AG20443 (cell line): Measurements from ENCODE around the gene OSBPL3.

Source experiments
- DNase-seq: peaks from one replicate; pipeline ENCODE4 v3.0.0; 2012; ENCODE audit warnings: low spot score, mixed read lengths

Gene OSBPL3

GRCh38 chr7:24760968-24761367 lies 219.0 kb downstream of the OSBPL3 start:
- DNase-seq, result no peak

DNA sequence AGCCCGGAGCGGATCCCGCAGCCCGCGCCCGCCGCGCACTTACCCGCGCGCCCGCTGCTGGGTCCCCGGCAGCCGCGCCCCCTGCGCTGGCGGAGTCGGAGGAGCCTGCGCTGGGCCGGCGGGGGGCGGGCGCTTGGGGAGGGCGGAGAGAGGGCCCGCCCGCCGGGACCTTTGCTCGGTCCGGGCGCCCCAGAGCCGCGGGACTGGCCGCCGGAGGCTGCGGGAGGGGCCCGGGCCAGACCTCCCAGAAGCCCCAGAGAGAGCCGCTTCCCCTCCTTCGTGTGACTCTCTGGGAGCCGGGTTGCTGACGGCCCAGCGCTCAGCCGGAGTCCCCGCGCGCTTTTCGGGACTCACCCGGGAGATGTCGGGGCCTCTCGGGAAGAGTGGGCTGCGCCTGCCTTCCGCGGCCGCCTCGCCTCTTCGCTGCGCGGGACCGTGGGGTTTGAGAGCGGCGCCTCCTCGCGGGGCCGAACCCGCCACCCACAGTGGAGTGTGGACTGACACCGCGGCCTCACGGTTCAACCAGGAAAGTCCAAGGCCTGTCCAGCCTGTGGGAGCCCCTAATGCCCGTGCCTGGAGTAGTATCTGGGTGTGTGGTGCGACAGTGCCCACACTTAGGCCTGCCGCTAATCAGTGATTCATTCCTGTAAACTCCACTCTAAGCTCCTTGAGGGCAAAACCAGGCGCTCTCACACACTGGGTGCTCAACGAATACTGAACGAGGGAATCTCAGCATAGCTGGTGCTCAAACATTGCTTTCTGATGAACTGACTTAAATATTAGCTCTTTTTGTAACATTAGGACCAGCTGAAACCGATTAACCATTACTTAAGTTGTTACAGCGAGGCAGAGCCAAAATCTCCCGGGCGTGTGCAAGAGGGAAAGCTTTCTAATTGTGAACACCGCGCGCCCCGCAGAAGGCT lies 222.4 kb downstream of the OSBPL3 start, which contains the start of gene GSDME:
GSDME (minus strand) TSS at position 112 of the 923 bp plus-strand sequence. CDS start 7,690 bp downstream, outside the sequence.
- DNase-seq, result peak; percentile 93

- no peak for DNase-seq
These were observed 223.2 kb downstream of the OSBPL3 start for GRCh38 chr7:24756545-24757352.

DNA sequence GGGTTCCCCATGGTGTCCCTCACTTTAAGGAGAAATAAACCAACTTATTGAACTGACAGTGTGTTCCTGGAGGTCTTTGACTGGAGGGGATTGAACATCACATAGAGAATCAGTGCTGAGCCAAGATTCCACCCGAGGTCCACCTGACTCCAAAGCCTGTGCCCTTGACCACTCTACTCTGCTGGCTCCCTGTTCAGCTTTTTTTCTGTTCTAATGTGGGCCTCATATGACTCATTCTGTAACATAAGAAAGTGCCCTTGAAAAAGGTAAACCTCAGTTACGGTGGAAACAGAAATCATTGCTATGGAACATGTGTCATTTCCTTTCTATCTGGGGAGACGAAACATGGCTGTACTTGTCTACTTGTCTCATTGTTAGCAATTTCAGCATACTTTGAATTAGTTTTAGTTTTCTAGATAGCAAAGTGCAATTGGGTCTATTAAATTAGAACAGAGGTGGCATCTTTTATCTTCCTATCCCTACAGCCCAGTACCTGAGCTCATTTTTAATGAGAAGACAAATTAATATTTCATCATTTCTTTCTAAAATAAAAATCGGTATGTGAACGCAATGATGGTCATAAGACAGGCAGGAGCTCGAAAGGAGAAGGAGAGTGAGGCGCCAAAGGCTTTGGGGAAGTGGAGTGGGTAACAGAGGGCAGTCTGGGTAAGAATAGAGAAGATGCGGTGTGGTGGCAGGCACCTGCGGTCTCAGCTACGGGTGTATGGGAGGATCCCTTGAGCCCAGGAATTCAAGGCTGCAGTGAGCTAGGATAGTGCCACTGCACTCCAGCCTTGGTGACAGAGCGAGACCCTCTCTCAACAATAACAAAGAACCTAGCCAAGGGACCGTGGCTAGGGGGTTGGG lies 224.2 kb downstream of the OSBPL3 start:
- no peak for DNase-seq

DNA sequence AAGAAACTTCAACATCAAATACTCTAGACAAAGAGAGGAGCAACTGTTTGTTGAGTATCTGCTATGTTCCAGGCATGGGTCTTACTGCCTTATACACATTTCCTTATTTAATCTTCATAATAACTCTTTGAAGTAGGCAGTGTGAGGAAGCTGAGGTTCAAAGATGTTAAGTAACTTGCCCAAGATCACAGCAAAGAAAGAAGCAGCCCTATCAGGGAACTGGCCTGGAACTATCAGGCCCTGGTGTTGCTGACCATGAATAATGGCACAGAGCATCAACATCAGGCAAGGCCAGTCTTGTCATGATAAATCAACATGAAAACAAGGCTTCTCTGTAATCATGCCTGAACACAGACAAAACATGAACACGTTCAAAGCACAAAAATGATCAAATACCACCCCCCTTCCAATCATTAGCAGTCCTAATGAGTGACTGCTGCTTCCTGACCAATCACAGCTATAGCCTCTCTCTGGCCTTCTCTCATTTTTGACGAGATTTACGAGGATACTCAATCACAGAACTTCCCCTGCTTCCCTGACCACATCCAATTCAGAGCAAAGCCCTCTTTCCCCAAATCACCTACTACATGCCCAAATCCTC lies 225.0 kb downstream of the OSBPL3 start:
- DNase-seq, result no peak

DNA sequence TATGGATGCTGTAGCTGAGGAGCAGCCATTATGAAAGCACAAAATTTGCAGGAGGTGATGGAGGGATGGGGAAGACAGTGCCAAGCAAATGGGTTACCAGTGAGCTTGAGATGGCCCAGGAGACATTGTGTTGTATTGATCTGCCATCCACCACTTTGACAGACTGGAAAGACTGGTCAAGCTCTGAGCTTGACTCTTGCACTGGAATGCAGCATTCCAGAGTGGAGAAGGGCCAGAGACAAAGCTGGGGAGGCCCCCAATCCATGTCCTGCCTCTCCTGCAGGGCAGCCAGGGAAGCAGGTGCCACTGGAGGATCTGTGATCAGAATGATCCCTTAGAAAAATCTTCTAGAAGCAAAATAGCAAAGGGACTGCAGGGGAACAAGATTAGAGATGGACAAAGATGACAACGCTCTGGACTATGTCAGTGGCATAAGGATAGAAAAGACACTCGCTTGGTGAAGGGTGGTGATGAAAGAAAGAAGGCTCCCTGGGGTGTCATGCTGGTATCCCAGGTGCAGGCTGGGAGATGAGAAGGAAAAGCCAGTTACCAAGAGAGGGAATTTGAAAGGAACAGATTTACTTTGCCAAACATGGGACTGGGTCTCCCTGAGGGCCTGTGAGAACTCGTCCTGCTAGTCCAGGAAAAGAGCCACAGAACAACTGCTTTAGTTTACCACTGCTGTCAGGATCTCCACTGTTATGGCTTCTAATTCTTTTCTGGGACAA lies 227.7 kb downstream of the OSBPL3 start:
- no peak for DNase-seq

GRCh38 chr7:24751484-24751883 lies 228.5 kb downstream of the OSBPL3 start:
- DNase-seq, result no peak

GRCh38 chr7:24750441-24751055 lies 229.4 kb downstream of the OSBPL3 start:
- no peak for DNase-seq

- DNase-seq, result no peak
These were observed 231.5 kb downstream of the OSBPL3 start for GRCh38 chr7:24748521-24748920.
